GM12875 (cell line): Measurements from ENCODE around the gene ZNF407.

Source experiments
- H3K4me3 ChIP-seq: one replicate; pipeline ENCODE4 v1.5.1; 2011; ENCODE audit warnings: low read depth, low read length, control low read depth
- TF ChIP-seq, protein P1 (sequence below): IDR thresholded peaks from 2 replicates; pipeline ENCODE4 v1.5.1; 2011; ENCODE audit warnings: low read depth, mild to moderate bottlenecking, control low read depth, inconsistent platforms, low read length, moderate library complexity, borderline replicate concordance; ENCODE audit not compliant: insufficient read depth

Gene ZNF407

DNA sequence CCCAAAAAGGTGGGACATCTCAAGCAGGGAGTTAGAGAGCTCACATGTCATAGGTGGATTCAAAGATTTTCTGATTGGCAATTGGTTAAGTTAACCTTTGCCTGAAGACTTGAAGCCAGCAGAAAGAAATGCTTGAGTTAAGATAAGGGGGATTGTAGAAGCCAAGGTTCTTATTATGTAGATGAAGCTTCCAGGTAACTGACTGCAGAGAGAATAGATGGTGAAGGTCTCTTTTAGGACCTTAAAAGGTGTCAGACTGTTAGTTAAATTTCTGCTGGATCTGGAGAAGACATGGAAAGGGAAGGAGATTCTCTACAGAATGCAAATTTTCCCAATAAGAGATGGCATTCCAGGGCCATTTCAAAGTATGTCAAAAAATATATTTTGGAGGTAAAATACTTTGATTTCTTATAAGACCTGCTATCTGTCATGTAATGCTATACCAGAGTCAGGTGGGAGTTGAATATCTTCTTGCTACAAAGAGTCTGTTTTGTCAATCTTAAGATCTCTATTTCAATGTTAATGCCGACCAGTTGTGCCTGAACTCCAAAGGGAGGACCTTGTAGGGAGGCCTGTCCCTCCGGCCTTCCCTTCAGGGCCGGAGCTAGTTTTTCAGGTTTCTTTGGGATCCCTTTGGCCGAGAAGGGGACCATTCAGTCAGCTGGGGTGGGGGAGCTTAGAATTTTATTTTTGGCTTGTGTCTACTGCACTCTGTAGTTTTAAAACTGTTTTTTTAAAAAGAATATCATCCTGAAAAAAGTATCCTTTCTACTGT is 330.7 kb downstream of the ZNF407 start:
- TF ChIP-seq, protein P1, sequence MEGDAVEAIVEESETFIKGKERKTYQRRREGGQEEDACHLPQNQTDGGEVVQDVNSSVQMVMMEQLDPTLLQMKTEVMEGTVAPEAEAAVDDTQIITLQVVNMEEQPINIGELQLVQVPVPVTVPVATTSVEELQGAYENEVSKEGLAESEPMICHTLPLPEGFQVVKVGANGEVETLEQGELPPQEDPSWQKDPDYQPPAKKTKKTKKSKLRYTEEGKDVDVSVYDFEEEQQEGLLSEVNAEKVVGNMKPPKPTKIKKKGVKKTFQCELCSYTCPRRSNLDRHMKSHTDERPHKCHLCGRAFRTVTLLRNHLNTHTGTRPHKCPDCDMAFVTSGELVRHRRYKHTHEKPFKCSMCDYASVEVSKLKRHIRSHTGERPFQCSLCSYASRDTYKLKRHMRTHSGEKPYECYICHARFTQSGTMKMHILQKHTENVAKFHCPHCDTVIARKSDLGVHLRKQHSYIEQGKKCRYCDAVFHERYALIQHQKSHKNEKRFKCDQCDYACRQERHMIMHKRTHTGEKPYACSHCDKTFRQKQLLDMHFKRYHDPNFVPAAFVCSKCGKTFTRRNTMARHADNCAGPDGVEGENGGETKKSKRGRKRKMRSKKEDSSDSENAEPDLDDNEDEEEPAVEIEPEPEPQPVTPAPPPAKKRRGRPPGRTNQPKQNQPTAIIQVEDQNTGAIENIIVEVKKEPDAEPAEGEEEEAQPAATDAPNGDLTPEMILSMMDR: no peak
- H3K4me3 ChIP-seq: no peak overlapping the region

DNA sequence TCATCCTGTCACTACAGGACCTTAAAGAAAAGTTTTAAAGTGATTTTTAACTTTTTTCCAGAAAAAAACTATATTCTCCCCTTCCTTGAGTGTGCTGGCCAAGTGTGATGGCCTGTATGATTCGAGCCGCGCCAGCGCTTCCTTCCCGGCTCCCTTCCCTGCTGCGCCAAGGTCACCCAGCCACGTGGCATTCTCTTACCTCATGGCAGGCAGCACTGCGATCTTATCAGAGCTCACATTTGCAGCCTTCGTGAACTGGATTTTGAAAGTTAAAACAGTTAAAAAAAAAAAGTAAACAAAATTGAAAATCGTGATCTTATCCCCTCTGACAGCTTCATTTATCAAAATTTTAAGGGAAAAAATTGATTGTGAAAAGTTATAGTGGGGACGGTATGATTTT is 331.4 kb downstream of the ZNF407 start:
- no peak overlapping the region for H3K4me3 ChIP-seq
- TF ChIP-seq, protein P1: no peak

DNA sequence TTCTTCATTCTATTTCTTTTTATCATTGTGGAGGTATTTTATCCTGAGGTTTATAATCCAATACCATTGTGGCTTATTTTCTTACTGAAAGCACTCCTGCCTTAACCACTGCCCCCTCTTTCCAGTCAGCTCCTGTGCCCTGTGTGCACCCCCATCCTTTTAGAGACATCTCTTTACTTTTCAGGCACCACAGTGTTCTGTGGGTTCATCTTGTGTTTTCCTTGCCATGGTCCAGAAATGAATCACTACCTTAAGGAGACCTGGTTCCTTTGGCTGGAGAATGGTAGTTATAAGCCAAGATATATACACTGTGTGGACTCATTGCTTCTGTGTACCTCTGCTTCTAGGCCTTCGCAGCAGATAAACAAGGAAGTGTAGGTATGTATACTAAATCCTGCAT is 332.9 kb downstream of the ZNF407 start:
- TF ChIP-seq, protein P1: no peak
- H3K4me3 ChIP-seq: no peak overlapping the region

DNA sequence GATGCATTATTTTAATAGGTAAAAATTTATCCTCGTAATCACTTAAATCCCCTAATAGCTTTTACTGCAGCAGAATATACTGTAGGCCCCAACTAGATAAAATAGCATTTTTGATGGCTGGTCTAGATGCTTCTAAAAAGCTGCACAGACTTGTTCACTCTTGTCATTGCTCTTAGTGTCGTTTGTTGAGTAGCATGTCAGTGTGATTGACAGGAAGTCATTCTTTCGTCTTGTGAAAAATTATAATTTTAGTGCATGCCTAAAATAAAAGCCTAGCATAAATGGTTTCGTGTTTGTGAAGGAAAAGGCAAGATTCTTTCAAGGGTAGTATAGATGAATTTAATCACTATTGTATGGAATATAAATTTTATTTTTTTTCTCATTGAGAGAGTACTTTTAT is 336.3 kb downstream of the ZNF407 start:
- no peak overlapping the region for H3K4me3 ChIP-seq
- TF ChIP-seq, protein P1: no peak

DNA sequence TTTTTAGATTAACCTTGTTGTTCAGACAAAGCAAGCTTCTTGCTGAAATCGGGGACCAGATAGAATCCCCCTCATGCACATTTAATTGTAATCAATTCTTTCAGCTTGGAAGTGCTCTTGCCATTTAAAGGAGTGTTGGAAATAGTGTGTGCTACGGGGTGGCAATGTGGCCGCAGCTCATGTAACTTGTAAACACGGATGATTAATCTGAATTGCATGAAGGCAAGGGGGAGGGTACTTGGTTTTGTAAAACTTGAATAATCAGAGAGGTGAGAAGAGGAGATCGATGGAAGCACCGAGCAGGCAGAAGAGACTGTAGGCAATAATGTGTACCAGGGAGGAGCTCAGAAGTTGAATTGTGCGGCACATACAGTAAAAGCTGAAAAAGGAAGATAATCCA is 337.8 kb downstream of the ZNF407 start:
- H3K4me3 ChIP-seq: no peak overlapping the region
- TF ChIP-seq, protein P1: no peak

DNA sequence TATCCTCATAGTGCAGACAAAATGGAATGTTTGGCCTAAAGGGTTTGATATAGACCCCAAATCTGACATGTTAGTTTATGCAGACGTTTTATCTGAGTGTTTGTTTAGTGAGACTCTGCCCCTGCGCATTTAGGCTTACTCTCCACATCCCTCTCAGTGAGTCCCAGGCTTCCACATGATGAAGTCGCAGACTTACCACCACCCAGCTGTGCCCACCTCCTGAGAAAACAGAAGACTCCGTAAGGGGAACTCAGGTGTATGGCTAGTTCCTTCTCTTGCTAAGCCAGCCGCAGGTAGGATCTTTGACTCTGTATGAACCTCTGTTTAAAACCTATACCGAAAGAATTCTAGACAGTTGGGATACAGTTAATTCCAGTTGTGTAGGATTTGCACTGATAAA is 338.7 kb downstream of the ZNF407 start:
- no peak overlapping the region for H3K4me3 ChIP-seq
- TF ChIP-seq, protein P1: no peak

DNA sequence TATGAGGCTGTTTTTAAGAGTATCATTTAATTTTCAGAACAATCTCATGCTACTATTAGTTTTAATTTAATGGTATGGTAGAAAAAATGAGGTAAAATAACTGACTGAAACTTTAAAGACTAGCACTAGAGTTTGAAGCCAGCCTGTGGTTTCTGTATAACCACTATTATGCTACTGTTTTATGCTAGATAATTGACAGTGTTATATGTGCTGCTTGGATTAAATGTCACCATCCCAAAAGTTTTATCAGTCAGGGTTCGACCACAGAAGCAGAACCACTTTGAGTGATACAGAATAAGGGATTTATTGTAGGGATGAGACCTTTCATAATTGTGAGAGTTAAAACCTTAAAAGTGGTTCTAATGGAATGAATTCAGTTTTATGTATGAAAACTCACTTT is 339.6 kb downstream of the ZNF407 start:
- TF ChIP-seq, protein P1: no peak
- no peak overlapping the region for H3K4me3 ChIP-seq
